Right atrium auricular region (tissue), 2 donors: ENCODE data around the gene PRLHR. TPM values are rescaled to one million over a fixed set of nuclear protein-coding genes. Genes with fewer than 3 reads are reported as not detected.
A peak's percentile ranks its signal among the peaks of the same experiment; 100 is the strongest.
"Not testable (repeated sequence)": the region's sequence is repeated elsewhere in the genome, so short reads cannot be mapped to it uniquely, and the experiment has no call there.

ENCODE experiments used
- DNase-seq: peaks from one replicate; pipeline ENCODE4 v3.0.0-alpha.2; 2019; ENCODE audit warnings: low spot score
- H3K27ac ChIP-seq, 2 donors: fragments of 200-600 bp; sonication (generic); 1 replicate in 1 of 2; 2 replicates in 1 of 2; pipeline ENCODE4 v1.5.1; 2016 to 2019
- H3K27me3 ChIP-seq, 2 donors: fragments of 200-600 bp; sonication (generic); one replicate each; pipeline versions ENCODE4 v1.5.1 to v1.6.0; 2017 to 2019
- H3K36me3 ChIP-seq: fragments of 200-600 bp; sonication (generic); one replicate; pipeline ENCODE4 v1.5.1; 2016
- H3K4me1 ChIP-seq, 2 donors: fragments of 200-600 bp; sonication (generic); one replicate each; pipeline versions ENCODE4 v1.5.1 to v1.6.0; 2017 to 2019
- H3K4me3 ChIP-seq, 2 donors: fragments of 200-600 bp; sonication (generic); 1 replicate in 1 of 2; 2 replicates in 1 of 2; pipeline ENCODE4 v1.5.1; 2017 to 2019; ENCODE audit warnings: mild to moderate bottlenecking in 1 of 2, moderate library complexity in 1 of 2
- H3K9me3 ChIP-seq, 2 donors: fragments of 200-600 bp; sonication (generic); one replicate each; pipeline ENCODE4 v1.5.1; 2019
- CTCF ChIP-seq, 2 donors: fragments of 200-600 bp; sonication (generic); IDR thresholded peaks; one replicate each; pipeline ENCODE4 v1.5.1; 2019; ENCODE audit warnings: antibody characterized with exemption in 2 of 2
- total RNA-seq, 2 donors: library from RNA; depleted of rRNA; stranded (reverse); fragments of >200 nt; gene quantifications; one replicate each; pipeline ENCODE4 v1.1.0, GENCODE V29; 2016

PRLHR gene
- total RNA-seq, 2 donors from 2014 or later, result not detected

DNA sequence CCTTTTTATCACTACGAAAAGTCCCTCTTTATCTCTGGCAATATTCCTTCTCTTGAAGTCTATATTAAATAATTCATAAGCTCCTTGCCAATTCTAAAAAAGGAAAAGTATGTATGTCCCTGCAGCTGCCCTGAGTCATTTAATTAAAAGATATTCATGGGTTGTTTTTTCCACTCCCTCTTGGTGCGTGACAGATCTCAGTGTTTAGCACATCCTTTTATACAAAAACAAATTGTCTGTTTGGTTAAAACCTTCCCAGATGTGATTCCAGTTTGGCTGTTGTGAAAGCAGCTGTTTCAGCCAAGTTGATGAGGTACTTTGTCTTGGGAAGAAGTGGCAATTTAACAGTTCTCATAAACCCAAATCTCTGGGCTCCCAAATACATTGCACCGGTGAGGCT lies 33.8 kb upstream of the PRLHR start:
- H3K9me3 ChIP-seq, result no peaks in the 10 kb centered on the region
- no peak overlapping the region for H3K4me3 ChIP-seq
- no peaks in the 10 kb centered on the region for H3K27me3 ChIP-seq
- no peak for DNase-seq
- H3K4me1 ChIP-seq, result peaks cover 0 to 9% of the 10 kb centered on the region in 2 donors
- H3K36me3 ChIP-seq, result no peaks in the 10 kb centered on the region
- no peak for TF ChIP-seq CTCF (IDR thresholded peaks at IDR 0.05)
- H3K27ac ChIP-seq, result no peak overlapping the region

- Histone ChIP-seq H3K4me1 (peaks cover 0 to 9% of the 10 kb centered on the region in 2 donors), H3K4me3 (no peak overlapping the region), H3K36me3 (no peaks in the 10 kb centered on the region), H3K27ac (no peak overlapping the region), H3K9me3 (no peaks in the 10 kb centered on the region), H3K27me3 (no peaks in the 10 kb centered on the region)
- DNase-seq, result peak; percentile 1
- no peak for TF ChIP-seq CTCF (IDR thresholded peaks at IDR 0.05)
Observed at GRCh38 chr10:118628397-118628796, 32.9 kb upstream of the PRLHR start.

DNA sequence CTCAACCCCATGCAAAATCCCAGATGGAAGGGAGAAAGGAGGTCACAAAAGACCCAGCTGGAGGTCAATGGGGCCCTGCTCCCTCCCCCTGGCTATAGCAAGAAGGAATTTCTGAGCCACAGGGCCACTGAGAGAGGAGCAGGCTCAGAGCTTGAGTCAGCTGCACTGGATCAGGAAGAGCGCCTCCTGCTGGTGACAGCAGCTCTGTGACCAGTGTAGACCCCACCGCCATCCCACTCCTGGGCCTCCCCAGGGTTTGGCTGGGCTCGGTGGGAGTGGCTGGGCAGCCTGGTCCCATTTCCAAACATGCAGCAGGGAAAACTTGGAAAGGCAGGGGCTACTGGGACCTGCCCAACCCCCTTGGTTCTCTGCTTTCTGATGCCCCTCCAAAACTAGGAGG lies 31.5 kb upstream of the PRLHR start:
- no peaks in the 10 kb centered on the region for H3K27me3 ChIP-seq
- H3K36me3 ChIP-seq, result no peaks in the 10 kb centered on the region
- no peak overlapping the region for H3K27ac ChIP-seq
- peak; percentile 7 for DNase-seq
- TF ChIP-seq CTCF (IDR thresholded peaks at IDR 0.05), result no peak
- H3K4me3 ChIP-seq, result no peak overlapping the region
- H3K9me3 ChIP-seq, result no peaks in the 10 kb centered on the region
- H3K4me1 ChIP-seq, result peaks cover 0 to 9% of the 10 kb centered on the region in 2 donors

DNA sequence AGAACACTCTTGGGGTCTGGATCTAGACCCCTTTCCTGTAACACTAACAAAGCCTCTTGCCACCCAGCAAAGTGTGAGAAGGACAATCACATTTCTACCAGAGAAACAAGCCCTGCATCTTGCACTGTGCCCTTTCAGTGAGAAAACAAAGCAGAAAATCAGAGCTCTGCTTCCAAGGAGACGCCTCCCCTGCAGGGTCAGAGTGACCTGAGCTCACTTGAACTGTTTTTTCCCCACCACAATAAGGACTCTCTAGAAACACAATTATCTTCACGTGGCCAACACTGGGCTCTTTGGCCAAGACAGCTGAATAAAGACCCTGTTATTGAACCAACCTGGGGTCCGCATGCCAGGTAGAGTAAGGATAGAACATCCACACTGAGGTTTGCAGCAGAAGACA lies 30.1 kb upstream of the PRLHR start:
- no peaks in the 10 kb centered on the region for H3K27me3 ChIP-seq
- no peak for TF ChIP-seq CTCF (IDR thresholded peaks at IDR 0.05)
- no peak overlapping the region for H3K4me3 ChIP-seq
- peaks cover 0 to 9% of the 10 kb centered on the region in 2 donors for H3K4me1 ChIP-seq
- H3K9me3 ChIP-seq, result no peaks in the 10 kb centered on the region
- H3K27ac ChIP-seq, result no peak overlapping the region
- no peak for DNase-seq
- no peaks in the 10 kb centered on the region for H3K36me3 ChIP-seq

GRCh38 chr10:118624747-118625146 lies 29.3 kb upstream of the PRLHR start:
- H3K4me1 ChIP-seq, result peaks cover 0 to 9% of the 10 kb centered on the region in 2 donors
- H3K9me3 ChIP-seq, result no peaks in the 10 kb centered on the region
- no peak overlapping the region for H3K27ac ChIP-seq
- H3K4me3 ChIP-seq, result no peak overlapping the region
- no peaks in the 10 kb centered on the region for H3K36me3 ChIP-seq
- no peaks in the 10 kb centered on the region for H3K27me3 ChIP-seq
- DNase-seq, result no peak
- TF ChIP-seq CTCF (IDR thresholded peaks at IDR 0.05), result no peak

DNA sequence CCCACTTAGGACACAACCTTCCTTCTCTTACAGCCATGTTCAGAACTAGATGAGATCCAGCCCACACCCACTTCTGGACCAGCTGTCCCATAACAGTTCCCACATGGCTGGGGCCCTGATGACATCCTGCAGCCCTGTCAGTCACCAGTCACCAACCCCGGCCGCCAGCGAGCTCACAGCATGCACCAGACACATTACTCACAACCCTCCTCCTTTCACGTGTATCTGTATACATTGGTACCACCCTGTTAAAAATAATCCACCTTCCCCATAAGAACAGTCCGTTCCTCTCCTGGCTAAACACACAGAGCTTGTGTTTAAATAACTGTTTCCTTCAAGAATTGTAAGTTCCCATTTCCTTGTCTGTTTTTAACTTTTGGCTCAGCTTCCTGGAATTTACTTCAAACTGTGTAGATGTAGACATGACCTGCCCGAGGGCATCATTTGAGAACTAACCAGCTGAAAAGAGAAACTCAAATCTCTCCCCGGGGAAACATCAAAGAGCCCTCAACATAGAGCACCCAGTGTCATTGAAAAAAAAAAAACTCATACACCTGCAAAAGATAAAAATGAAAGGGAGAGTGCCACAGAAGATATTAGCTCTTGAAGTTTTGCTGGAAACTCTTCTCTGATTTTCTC lies 26.0 kb upstream of the PRLHR start:
- H3K4me1 ChIP-seq, result no peaks in the 10 kb centered on the region
- no peak overlapping the region for H3K4me3 ChIP-seq
- no peaks in the 10 kb centered on the region for H3K9me3 ChIP-seq
- peaks cover 0 to 5% of the 10 kb centered on the region in 2 donors for H3K27me3 ChIP-seq
- DNase-seq, result no peak
- no peaks in the 10 kb centered on the region for H3K36me3 ChIP-seq
- TF ChIP-seq CTCF (IDR thresholded peaks at IDR 0.05), result no peak
- H3K27ac ChIP-seq, result no peak overlapping the region

GRCh38 chr10:118613863-118614262 lies 18.4 kb upstream of the PRLHR start:
- not testable (repeated sequence) for H3K4me1 ChIP-seq, DNase-seq, H3K27me3 ChIP-seq, H3K27ac ChIP-seq, H3K4me3 ChIP-seq, H3K36me3 ChIP-seq, H3K9me3 ChIP-seq
